GM12801 (cell line): ENCODE data around the gene SYNDIG1.

Experiments used
- TF ChIP-seq, protein P1 (sequence below): IDR thresholded peaks from one replicate; pipeline ENCODE4 v1.5.1; 2011; ENCODE audit warnings: control low read depth; ENCODE audit not compliant: insufficient read length; ENCODE audit errors: extremely low read depth

Gene SYNDIG1

DNA sequence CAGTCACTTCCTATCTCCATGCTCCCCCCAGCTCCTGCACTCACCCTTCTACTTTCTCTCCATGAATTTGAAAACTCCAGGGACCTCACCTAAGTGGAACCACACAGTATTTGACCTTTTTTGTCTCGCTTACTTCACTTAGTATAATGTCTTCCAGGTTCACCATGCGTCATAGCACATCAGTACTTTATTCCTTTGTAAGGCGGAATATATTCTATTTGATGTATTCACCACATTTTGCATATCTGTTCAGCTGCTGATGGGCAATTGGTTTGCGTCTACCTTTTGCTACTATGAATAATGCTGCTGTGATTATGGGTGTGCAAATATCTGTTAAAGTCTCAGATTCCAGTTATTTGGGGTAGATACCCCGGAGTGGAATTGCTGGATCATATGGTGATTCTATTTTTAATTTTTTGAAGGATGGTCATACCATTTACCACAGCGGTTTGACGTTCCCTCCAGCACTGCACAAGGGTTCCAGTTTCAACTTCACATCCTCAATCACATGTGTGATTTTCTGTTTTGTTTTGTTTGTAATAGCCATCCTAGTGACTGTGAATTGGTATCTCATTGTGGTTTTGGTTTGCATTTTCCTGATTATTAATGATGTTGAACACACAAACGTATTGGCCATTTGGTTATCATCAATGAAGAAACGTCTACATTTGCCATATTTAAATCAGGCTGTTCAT is 20.3 kb upstream of the SYNDIG1 start:
- TF ChIP-seq, protein P1, sequence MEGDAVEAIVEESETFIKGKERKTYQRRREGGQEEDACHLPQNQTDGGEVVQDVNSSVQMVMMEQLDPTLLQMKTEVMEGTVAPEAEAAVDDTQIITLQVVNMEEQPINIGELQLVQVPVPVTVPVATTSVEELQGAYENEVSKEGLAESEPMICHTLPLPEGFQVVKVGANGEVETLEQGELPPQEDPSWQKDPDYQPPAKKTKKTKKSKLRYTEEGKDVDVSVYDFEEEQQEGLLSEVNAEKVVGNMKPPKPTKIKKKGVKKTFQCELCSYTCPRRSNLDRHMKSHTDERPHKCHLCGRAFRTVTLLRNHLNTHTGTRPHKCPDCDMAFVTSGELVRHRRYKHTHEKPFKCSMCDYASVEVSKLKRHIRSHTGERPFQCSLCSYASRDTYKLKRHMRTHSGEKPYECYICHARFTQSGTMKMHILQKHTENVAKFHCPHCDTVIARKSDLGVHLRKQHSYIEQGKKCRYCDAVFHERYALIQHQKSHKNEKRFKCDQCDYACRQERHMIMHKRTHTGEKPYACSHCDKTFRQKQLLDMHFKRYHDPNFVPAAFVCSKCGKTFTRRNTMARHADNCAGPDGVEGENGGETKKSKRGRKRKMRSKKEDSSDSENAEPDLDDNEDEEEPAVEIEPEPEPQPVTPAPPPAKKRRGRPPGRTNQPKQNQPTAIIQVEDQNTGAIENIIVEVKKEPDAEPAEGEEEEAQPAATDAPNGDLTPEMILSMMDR, result no peak

DNA sequence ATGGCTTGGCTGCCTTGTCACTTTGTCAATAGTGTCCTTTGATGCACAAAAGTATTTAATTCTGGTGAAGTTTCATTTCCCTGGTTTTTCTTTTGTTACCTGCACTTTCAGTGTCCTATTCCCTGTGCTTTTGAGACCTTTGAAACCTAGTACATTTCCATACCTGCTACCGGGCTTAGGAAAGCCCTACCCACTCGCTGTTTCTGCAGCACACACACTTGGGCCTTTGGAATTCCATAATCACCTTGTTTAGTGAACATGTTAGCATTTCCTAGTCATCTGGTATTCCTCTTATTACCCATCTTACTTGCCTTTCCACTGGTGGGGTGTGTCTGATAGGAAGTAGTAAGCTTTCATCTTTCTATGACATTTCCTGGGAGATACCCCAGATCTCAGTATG is 19.3 kb upstream of the SYNDIG1 start:
- TF ChIP-seq, protein P1, result no peak

DNA sequence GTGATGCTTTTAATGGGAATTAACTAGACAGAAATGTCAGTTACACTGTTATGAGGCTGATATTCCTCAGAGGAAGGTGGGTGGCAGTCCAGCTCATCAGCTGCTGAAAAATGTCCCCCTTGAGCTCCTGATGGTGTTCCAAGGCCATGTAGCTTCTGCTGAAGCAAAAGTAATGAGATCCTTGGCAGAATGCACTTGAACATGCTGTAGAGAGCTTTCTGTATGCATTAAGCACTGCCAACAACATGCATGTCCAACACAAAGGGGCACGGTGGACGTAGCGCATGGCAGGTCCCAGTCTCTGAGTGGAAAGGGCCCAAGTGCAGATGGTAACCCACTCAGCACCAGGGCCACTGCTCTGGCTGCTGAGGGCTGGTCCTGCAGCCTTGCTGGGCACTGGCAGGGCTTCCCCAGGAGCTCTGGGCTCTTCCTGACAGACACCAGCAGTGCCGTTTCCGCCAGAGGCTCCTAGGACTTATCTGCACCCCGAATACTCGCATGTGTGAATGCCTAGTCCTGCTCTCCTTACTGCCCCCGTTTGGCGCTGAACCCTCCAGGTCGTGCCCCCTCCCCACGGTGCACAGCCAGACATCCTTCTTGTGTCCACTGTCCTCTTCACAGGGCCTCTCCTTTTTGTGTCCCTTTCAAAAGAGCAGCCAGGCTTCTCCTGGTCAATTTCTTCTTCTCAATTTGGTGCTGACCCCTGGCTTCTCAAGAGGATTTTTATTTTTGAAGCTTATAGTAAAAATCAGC is 18.6 kb upstream of the SYNDIG1 start:
- TF ChIP-seq, protein P1, result no peak

DNA sequence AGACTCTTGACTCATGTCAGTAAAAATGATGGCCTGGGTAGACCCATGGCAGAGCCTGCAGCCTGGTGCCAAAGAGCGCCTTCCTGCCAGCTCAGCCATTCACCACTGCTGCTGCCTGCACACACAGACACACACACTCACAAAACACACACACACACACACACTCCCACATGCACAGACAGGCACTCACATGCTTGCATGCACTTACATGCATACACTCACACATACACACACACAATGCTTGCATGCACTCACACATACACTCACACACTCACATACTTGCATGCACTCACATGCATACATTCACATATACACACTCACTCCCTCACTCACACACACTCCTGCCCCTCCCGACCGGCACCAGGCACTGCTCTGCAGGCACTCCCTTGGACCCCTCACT is 18.0 kb upstream of the SYNDIG1 start:
- TF ChIP-seq, protein P1, result no peak

DNA sequence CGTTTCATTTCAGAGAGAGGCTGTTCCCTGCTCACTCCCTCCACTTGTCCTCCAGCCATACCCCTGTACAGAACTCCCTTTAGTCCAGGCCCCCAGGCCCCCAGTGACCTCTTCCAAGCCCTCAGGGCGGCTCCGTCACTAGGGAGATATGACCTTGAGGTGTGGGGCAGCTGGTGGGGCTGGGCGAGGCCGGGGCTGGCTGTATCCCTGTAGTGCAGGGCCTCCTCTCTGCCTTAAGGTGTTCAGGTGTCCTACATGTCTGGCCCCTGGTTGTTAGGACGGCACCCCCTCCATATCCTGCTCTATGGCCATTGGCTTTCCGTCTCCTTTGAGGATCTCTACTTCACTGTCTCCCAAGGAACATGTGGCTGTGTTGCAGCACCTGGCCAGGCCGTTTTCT is 17.4 kb upstream of the SYNDIG1 start:
- TF ChIP-seq, protein P1, result no peak

DNA sequence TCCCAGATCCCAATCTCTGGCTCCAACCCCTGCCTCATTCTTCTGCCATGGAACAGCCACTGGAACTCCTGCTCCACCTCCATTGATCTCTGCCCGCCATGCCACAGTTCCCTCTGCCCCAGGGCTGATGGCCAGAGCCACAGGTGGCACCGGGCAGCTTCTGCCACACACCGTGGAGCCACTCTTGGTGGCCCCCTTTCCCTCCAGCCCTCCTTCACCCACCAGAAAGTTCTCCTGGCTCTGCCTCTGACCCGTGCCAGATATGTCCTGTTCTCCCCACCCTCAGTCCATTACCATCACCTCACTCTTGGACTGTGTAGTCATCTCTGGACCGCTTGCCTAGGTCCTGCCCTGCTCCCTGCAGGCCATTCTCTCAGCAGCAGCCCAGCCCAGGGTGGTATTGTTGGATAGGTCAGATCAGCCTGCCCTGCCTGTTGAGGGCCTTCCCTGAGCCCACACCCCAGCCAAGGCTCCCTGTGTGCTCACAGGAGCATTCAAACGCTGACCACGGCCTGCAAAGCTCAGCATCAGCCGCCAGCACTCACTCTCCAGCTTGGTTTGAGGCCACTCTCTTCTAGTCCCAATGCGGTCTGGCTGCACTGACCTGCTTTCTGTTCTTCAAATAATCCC is 16.8 kb upstream of the SYNDIG1 start:
- TF ChIP-seq, protein P1, result no peak

DNA sequence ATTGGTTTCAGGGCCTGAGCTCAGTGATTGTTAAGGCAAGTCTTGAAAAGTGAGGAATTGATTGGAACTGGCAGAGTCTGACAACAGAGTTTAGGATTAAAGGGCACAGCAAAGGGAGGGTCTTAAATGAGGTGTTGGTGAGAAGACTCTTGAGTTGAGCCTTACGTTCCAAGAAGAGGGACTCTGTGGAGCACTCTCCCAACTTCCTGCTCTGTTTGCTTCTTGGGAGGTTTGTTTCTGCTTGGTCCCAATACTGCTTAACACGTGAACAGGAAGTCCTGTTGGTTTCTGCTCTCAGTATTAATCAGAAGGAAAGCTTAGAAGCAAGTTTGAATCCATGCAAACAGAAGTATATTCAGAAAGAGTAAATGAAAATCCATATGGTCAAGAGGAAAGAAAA is 15.6 kb upstream of the SYNDIG1 start:
- TF ChIP-seq, protein P1, result no peak
